Mesenchymal stem cell (in vitro differentiated cells and primary cell): ENCODE results near the gene TWIST2.
A peak's percentile ranks its signal among the peaks of the same experiment; 100 is the strongest.

Experiments used
- DNase-seq: peaks from one replicate; pipeline ENCODE4 v3.0.0-alpha.2; 2013
- H2AFZ ChIP-seq: one replicate; pipeline ENCODE4 v1.6.1; 2013; ENCODE audit warnings: low read depth, mild to moderate bottlenecking, control low read depth, inconsistent platforms, low read length, moderate library complexity
- H2AK5ac ChIP-seq: 2 replicates; pipeline ENCODE4 v1.6.1; 2013; ENCODE audit warnings: low read length, moderate library complexity, mild to moderate bottlenecking, inconsistent platforms; ENCODE audit not compliant: severe bottlenecking
- H2BK120ac ChIP-seq: one replicate; pipeline ENCODE4 v1.6.1; 2013; ENCODE audit warnings: low read depth, mild to moderate bottlenecking, inconsistent platforms, low read length, moderate library complexity
- H2BK12ac ChIP-seq, 2 experiments: one replicate each; pipeline ENCODE4 v1.6.1; 2013; ENCODE audit warnings: inconsistent platforms in 2 of 2, low read length in 2 of 2, mild to moderate bottlenecking in 2 of 2, moderate library complexity in 2 of 2, control low read depth in 1 of 2
- H2BK15ac ChIP-seq: one replicate; pipeline ENCODE4 v1.6.1; 2013; ENCODE audit warnings: mild to moderate bottlenecking, low read depth, inconsistent platforms; ENCODE audit not compliant: poor library complexity, severe bottlenecking
- H2BK5ac ChIP-seq: 2 replicates; pipeline ENCODE4 v1.6.1; 2013; ENCODE audit warnings: low read depth, mild to moderate bottlenecking, low read length, control low read depth, inconsistent platforms; ENCODE audit not compliant: poor library complexity, severe bottlenecking
- H3K14ac ChIP-seq, 2 experiments: one replicate each; pipeline ENCODE4 v1.6.1; 2013; ENCODE audit warnings: inconsistent platforms in 2 of 2, low read length in 2 of 2, control low read depth in 1 of 2, mild to moderate bottlenecking in 1 of 2, moderate library complexity in 1 of 2
- H3K18ac ChIP-seq, 2 experiments: one replicate each; pipeline ENCODE4 v1.6.1; 2013; ENCODE audit warnings: inconsistent platforms in 2 of 2, low read length in 2 of 2, control low read depth in 1 of 2, low read depth in 1 of 2, mild to moderate bottlenecking in 1 of 2
- H3K23ac ChIP-seq, 2 experiments: one replicate each; pipeline ENCODE4 v1.6.1; 2013; ENCODE audit warnings: inconsistent platforms in 2 of 2, low read length in 2 of 2, mild to moderate bottlenecking in 2 of 2, moderate library complexity in 2 of 2, control low read depth in 1 of 2
- H3K27ac ChIP-seq: 2 replicates; pipeline ENCODE4 v1.5.1; 2013; ENCODE audit warnings: mild to moderate bottlenecking, moderate library complexity, low read length, control low read depth, inconsistent platforms; ENCODE audit not compliant: poor library complexity, severe bottlenecking
- H3K27me3 ChIP-seq, 2 experiments: 2 replicates each; pipeline versions ENCODE4 v1.6.1 to v1.7.0; 2013; ENCODE audit warnings: low read length in 2 of 2, mild to moderate bottlenecking in 2 of 2, moderate library complexity in 2 of 2, control low read depth in 1 of 2, inconsistent platforms in 1 of 2; ENCODE audit not compliant: control insufficient read depth in 1 of 2, insufficient read depth in 1 of 2
- H3K36me3 ChIP-seq, 2 experiments: 2 replicates each; pipeline versions ENCODE4 v1.6.1 to v1.7.0; 2013; ENCODE audit warnings: low read length in 2 of 2, control low read depth in 1 of 2, inconsistent platforms in 1 of 2, low read depth in 1 of 2, mild to moderate bottlenecking in 1 of 2; ENCODE audit not compliant: insufficient read depth in 2 of 2, control insufficient read depth in 1 of 2
- H3K4ac ChIP-seq, 2 experiments: one replicate each; pipeline ENCODE4 v1.6.1; 2013; ENCODE audit warnings: inconsistent platforms in 2 of 2, low read length in 2 of 2, mild to moderate bottlenecking in 2 of 2, moderate library complexity in 2 of 2, control low read depth in 1 of 2, low read depth in 1 of 2
- H3K4me1 ChIP-seq: 2 replicates; pipeline ENCODE4 v1.6.1; 2013; ENCODE audit warnings: low read depth, low read length, control low read depth; ENCODE audit not compliant: control insufficient read depth, insufficient read depth
- H3K4me2 ChIP-seq: 2 replicates; pipeline ENCODE4 v1.6.1; 2013; ENCODE audit warnings: low read length, mild to moderate bottlenecking, inconsistent platforms; ENCODE audit not compliant: poor library complexity, severe bottlenecking
- H3K4me3 ChIP-seq, 2 experiments: 2 replicates each; pipeline versions ENCODE4 v1.5.1 to v1.7.0; 2013; ENCODE audit warnings: low read length in 2 of 2, mild to moderate bottlenecking in 2 of 2, control low read depth in 1 of 2, low read depth in 1 of 2; ENCODE audit not compliant: insufficient read depth in 1 of 2
- H3K79me1 ChIP-seq: replicated peaks from 2 replicates; pipeline ENCODE4 v1.6.1; 2013; ENCODE audit warnings: mild to moderate bottlenecking, control low read depth, low read length, inconsistent platforms; ENCODE audit not compliant: poor library complexity, severe bottlenecking
- H3K9ac ChIP-seq: 2 replicates; pipeline ENCODE4 v1.7.0; 2013; ENCODE audit warnings: mild to moderate bottlenecking, low read length, moderate library complexity
- H3K9me3 ChIP-seq: 2 replicates; pipeline ENCODE4 v1.7.0; 2013; ENCODE audit warnings: mild to moderate bottlenecking, low read length; ENCODE audit not compliant: control insufficient read depth
- H4K8ac ChIP-seq: one replicate; pipeline ENCODE4 v1.6.1; 2013; ENCODE audit warnings: inconsistent platforms, mild to moderate bottlenecking, low read length, moderate library complexity
- H4K91ac ChIP-seq: one replicate; pipeline ENCODE4 v1.6.1; 2013; ENCODE audit warnings: mild to moderate bottlenecking, low read length, inconsistent platforms
- WGBS: methylation state at CpG from one replicate; pipeline ENCODE4 v1.1.7; 2013; ENCODE audit warnings: mixed read lengths; 5-methylcytosine and 5-hydroxymethylcytosine counted together

Gene TWIST2

DNA sequence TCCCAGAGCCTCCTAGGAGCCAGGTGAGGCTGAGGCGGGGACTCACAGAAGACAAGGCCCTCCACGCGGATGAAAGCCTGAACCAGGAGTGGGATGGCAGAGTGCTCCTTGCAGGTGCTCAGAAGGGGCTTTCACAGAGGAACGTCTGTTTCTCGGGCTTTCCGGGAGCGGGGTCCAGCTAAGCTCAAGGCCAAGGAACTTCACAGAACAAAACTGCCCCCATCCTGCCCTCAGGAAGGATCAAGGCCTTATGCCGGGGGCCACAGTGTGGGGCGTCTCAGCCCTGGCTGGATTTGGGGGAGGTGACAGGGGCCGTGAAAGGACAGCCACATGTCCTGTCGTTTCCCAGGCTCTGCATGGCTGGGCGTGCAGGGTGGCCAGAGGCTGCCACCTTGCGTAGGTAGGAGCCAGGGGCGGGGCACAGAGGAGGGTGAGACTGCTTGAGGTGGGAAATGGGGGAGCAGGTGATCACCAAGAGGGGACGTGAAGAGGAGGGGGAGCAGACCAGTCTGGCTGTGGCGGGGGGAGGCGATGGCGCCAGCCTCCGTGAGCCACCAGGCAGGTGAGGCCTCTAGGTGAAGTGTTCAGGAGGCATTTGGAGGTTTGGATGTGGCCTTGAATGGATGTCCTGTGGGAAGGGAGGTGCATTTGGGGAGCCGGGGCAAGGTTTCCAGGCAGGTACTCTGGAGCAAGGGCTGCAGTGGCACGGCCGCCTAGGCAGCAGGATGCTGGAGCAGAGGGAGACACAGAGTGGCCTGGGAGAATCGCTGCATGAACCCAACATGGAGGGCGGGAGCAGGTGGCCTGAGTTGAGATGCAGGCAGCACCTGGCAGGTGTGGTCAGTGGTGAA lies 79.1 kb downstream of the TWIST2 start:
- Histone ChIP-seq H2AFZ (no peak overlapping the region), H3K14ac (no peak overlapping the region), H3K18ac (no peak overlapping the region), H2BK15ac (peak overlapping the region; percentile 35), H4K8ac (no peak overlapping the region), H3K36me3 (no peaks in the 10 kb centered on the region), H3K4ac (no peak overlapping the region), H2BK120ac (no peak overlapping the region), H2AK5ac (no peak overlapping the region), H3K27me3 (peaks cover 0 to 38% of the 10 kb centered on the region in 2 experiments), H4K91ac (no peak overlapping the region), H2BK5ac (no peak overlapping the region), H2BK12ac (no peak overlapping the region), H3K9me3 (peaks cover 2% of the 10 kb centered on the region), H3K4me2 (no peak overlapping the region), H3K27ac (no peak overlapping the region), H3K9ac (no peak overlapping the region), H3K4me3 (no peak overlapping the region), H3K23ac (no peak overlapping the region), H3K4me1 (no peaks in the 10 kb centered on the region), H3K79me1 (no peaks in the 10 kb centered on the region)
- whole genome bisulfite sequencing = 89% methylated on average over 21 of the region's 24 CpGs
- no peak for DNase-seq

GRCh38 chr2:238927746-238928519 lies 80.0 kb downstream of the TWIST2 start:
- DNase-seq = no peak
- Histone ChIP-seq H3K4me2 (no peak overlapping the region), H2AK5ac (no peak overlapping the region), H2BK120ac (no peak overlapping the region), H3K4me3 (no peak overlapping the region), H3K23ac (no peak overlapping the region), H3K9ac (no peak overlapping the region), H3K14ac (no peak overlapping the region), H3K36me3 (no peaks in the 10 kb centered on the region), H2BK12ac (no peak overlapping the region), H2AFZ (no peak overlapping the region), H3K4me1 (no peaks in the 10 kb centered on the region), H2BK15ac (no peak overlapping the region), H3K4ac (no peak overlapping the region), H3K27ac (no peak overlapping the region), H4K8ac (no peak overlapping the region), H2BK5ac (no peak overlapping the region), H3K9me3 (peaks cover 3% of the 10 kb centered on the region), H3K18ac (no peak overlapping the region), H4K91ac (no peak overlapping the region), H3K27me3 (peaks cover 0 to 34% of the 10 kb centered on the region in 2 experiments), H3K79me1 (no peaks in the 10 kb centered on the region)
- 84% methylated on average over 14 of the region's 14 CpGs for WGBS

- Histone ChIP-seq H3K9me3 (peaks cover 7% of the 10 kb centered on the region), H2BK5ac (no peak overlapping the region), H3K4me3 (no peak overlapping the region), H3K36me3 (no peaks in the 10 kb centered on the region), H3K79me1 (no peaks in the 10 kb centered on the region), H3K4me1 (no peaks in the 10 kb centered on the region), H2BK15ac (no peak overlapping the region), H3K9ac (peak overlapping the region; percentile 42), H3K27ac (no peak overlapping the region), H3K4me2 (no peak overlapping the region), H3K4ac (no peak overlapping the region), H4K8ac (no peak overlapping the region), H2BK12ac (no peak overlapping the region), H2BK120ac (no peak overlapping the region), H3K18ac (no peak overlapping the region), H2AFZ (no peak overlapping the region), H4K91ac (no peak overlapping the region), H2AK5ac (no peak overlapping the region), H3K23ac (no peak overlapping the region), H3K27me3 (peaks cover 0 to 32% of the 10 kb centered on the region in 2 experiments), H3K14ac (no peak overlapping the region)
- 87% methylated on average over 17 of the region's 18 CpGs for WGBS
- no peak for DNase-seq
Observed at GRCh38 chr2:238928520-238929241, 80.8 kb downstream of the TWIST2 start.
